ENCODE results near the gene MAGI2. TPM values are rescaled to one million over a fixed set of nuclear protein-coding genes. Genes with fewer than 3 reads are reported as not detected.

Gene MAGI2
- total and polyA plus RNA-seq, 9 donors: 7.1 to 20.4 (median 18.7) TPM

- TF ChIP-seq POLR2A (IDR thresholded peaks at IDR 0.05): no peak
- TF ChIP-seq EP300 (IDR thresholded peaks at IDR 0.05): no peak
- TF ChIP-seq CTCF (IDR thresholded peaks at IDR 0.05): no peak
- no peaks in the 10 kb centered on the region for H3K4me1 ChIP-seq (ENCODE audit: insufficient read depth)
- no peaks in the 10 kb centered on the region for H3K9me3 ChIP-seq
- WGBS, 3 donors: 82 to 87% (median 83%) methylated on average over 5 of the region's 5 CpGs
- intact Hi-C loops (cut with DNase I): no loop called here
- no peak for DNase-seq
- no peak overlapping the region for H3K27ac ChIP-seq
- H3K36me3 ChIP-seq: no peaks in the 10 kb centered on the region
- no peak overlapping the region for H3K4me3 ChIP-seq
- no peaks in the 10 kb centered on the region for H3K27me3 ChIP-seq
Measured at GRCh38 chr7:78473571-78474301, 979.7 kb downstream of the MAGI2 start.

GRCh38 chr7:78473021-78473420, 980.4 kb downstream of the MAGI2 start:
- 90 to 94% (median 93%) methylated on average over 1 of the region's 1 CpG for WGBS, 3 donors
- TF ChIP-seq CTCF (IDR thresholded peaks at IDR 0.05): no peak
- no peak for TF ChIP-seq EP300 (IDR thresholded peaks at IDR 0.05)

GRCh38 chr7:78472519-78472918, 980.9 kb downstream of the MAGI2 start:
- intact Hi-C loops (cut with DNase I): no loop called here
- H3K27ac ChIP-seq: no peak overlapping the region
- H3K9me3 ChIP-seq: no peaks in the 10 kb centered on the region
- TF ChIP-seq EP300 (IDR thresholded peaks at IDR 0.05) (no peak), CTCF (IDR thresholded peaks at IDR 0.05) (no peak), POLR2A (IDR thresholded peaks at IDR 0.05) (no peak)
- H3K36me3 ChIP-seq: no peaks in the 10 kb centered on the region
- no peaks in the 10 kb centered on the region for H3K4me1 ChIP-seq (ENCODE audit: insufficient read depth)
- no peak overlapping the region for H3K4me3 ChIP-seq
- H3K27me3 ChIP-seq: no peaks in the 10 kb centered on the region
- DNase-seq: no peak

More at GRCh38 chr7:78473021-78473420, 980.4 kb downstream of the MAGI2 start:
- Histone ChIP-seq H3K27ac (no peak overlapping the region), H3K27me3 (no peaks in the 10 kb centered on the region), H3K4me3 (no peak overlapping the region), H3K36me3 (no peaks in the 10 kb centered on the region), H3K9me3 (no peaks in the 10 kb centered on the region), H3K4me1 (ENCODE audit: insufficient read depth) (no peaks in the 10 kb centered on the region)
- DNase-seq: no peak
- intact Hi-C loops (cut with DNase I): no loop called here

- 72 to 86% (median 82%) methylated on average over 5 of the region's 5 CpGs for WGBS, 3 donors
- Histone ChIP-seq H3K4me3 (no peak overlapping the region), H3K36me3 (no peaks in the 10 kb centered on the region), H3K9me3 (no peaks in the 10 kb centered on the region), H3K27me3 (no peaks in the 10 kb centered on the region), H3K27ac (no peak overlapping the region), H3K4me1 (ENCODE audit: insufficient read depth) (no peaks in the 10 kb centered on the region)
- intact Hi-C loops (cut with DNase I): no loop called here
- no peak for TF ChIP-seq CTCF (IDR thresholded peaks at IDR 0.05)
- no peak for TF ChIP-seq EP300 (IDR thresholded peaks at IDR 0.05)
- no peak for TF ChIP-seq POLR2A (IDR thresholded peaks at IDR 0.05)
- no peak for DNase-seq
Measured at GRCh38 chr7:78465894-78466293, 987.6 kb downstream of the MAGI2 start.

Measured in ovary (tissue), 9 donors.